ENCODE measurements around the gene ZNF831.

- TF ChIP-seq CTCF (IDR thresholded peaks at IDR 0.05; ENCODE audit: insufficient read depth, low read length) (no peak), POLR2AphosphoS5 (IDR thresholded peaks at IDR 0.05; ENCODE audit: low read depth) (no peak), REST (IDR thresholded peaks at IDR 0.05; ENCODE audit: insufficient replicate concordance, low read depth) (no peak), GABPA (IDR thresholded peaks at IDR 0.05; ENCODE audit: low read depth) (no peak)
Measured at GRCh38 chr20:59125332-59125731, 38.3 kb upstream of the ZNF831 start.

All from HL-60 (cell line).